Naive thymus-derived CD4-positive, alpha-beta T cell (primary cell): ENCODE results near the gene NDUFA8. TPM values are rescaled to one million over a fixed set of nuclear protein-coding genes. Genes with fewer than 3 reads are reported as not detected.

Source experiments
- ATAC-seq: fragments of 150-1000 bp; cut with Tn5 transposase; 2 replicates; pipeline ENCODE4 v1.10.0; 2021; ENCODE audit warnings: mild to moderate bottlenecking, moderate library complexity
- CTCF ChIA-PET: fragments of 350-600 bp; sonication (Branson Sonifier 250); formaldehyde crosslinking; loops from one replicate; lab custom pipeline; 2021; ENCODE audit warnings: antibody characterized with exemption; lab: Charles Lee
- POLR2A ChIA-PET: fragments of 350-600 bp; sonication (Branson Sonifier 250); formaldehyde crosslinking; loops from one replicate; lab custom pipeline; 2021; ENCODE audit warnings: antibody characterized with exemption, inconsistent platforms; lab: Charles Lee
- DNase-seq, 9 donors: peaks; one replicate each; pipeline versions ENCODE4 v3.0.0 to v3.0.0-alpha.2; 2020 to 2022; ENCODE audit warnings: mixed read lengths in 1 of 9
- H3K27ac ChIP-seq: one replicate; pipeline ENCODE4 v1.7.0; 2013; ENCODE audit warnings: mild to moderate bottlenecking, low read depth, low read length, moderate library complexity
- H3K27me3 ChIP-seq, 2 donors: one replicate each; pipeline ENCODE4 v1.7.0; 2013; ENCODE audit warnings: low read length in 2 of 2, mild to moderate bottlenecking in 2 of 2, moderate library complexity in 2 of 2; ENCODE audit not compliant: control insufficient read depth in 2 of 2, insufficient read depth in 2 of 2
- H3K36me3 ChIP-seq, 3 experiments: 1 replicate in 2 of 3; 2 replicates in 1 of 3; pipeline ENCODE4 v1.7.0; 2013; ENCODE audit warnings: low read length in 3 of 3, mild to moderate bottlenecking in 3 of 3, moderate library complexity in 1 of 3; ENCODE audit not compliant: insufficient read depth in 3 of 3, control insufficient read depth in 2 of 3
- H3K4me1 ChIP-seq, 2 donors: one replicate each; pipeline ENCODE4 v1.7.0; 2013; ENCODE audit warnings: low read length in 2 of 2, mild to moderate bottlenecking in 2 of 2, moderate library complexity in 1 of 2; ENCODE audit not compliant: control insufficient read depth in 2 of 2, insufficient read depth in 2 of 2
- H3K4me3 ChIP-seq: 2 replicates; pipeline ENCODE4 v1.7.0; 2013; ENCODE audit warnings: mild to moderate bottlenecking, low read length
- H3K9me3 ChIP-seq, 3 experiments: 1 replicate in 2 of 3; 2 replicates in 1 of 3; pipeline ENCODE4 v1.7.0; 2013; ENCODE audit warnings: low read length in 3 of 3; ENCODE audit not compliant: control insufficient read depth in 2 of 3
- H3K27ac Mint-ChIP-seq, 9 donors: one replicate each; pipeline ENCODE4 v1.8.0; 2020 to 2022; ENCODE audit warnings: mixed read lengths in 9 of 9, mild to moderate bottlenecking in 8 of 9, moderate library complexity in 5 of 9, inconsistent platforms in 2 of 9
- H3K27me3 Mint-ChIP-seq, 5 donors: one replicate each; pipeline ENCODE4 v1.8.0; 2021 to 2022; ENCODE audit warnings: mixed read lengths in 5 of 5, mild to moderate bottlenecking in 1 of 5
- H3K36me3 Mint-ChIP-seq, 5 donors: one replicate each; pipeline ENCODE4 v1.8.0; 2020 to 2022; ENCODE audit warnings: mixed read lengths in 5 of 5, mild to moderate bottlenecking in 3 of 5, inconsistent platforms in 1 of 5
- H3K4me1 Mint-ChIP-seq, 7 donors: one replicate each; pipeline ENCODE4 v1.8.0; 2020 to 2022; ENCODE audit warnings: mixed read lengths in 7 of 7, mild to moderate bottlenecking in 3 of 7, inconsistent platforms in 1 of 7
- H3K4me3 Mint-ChIP-seq, 10 donors: one replicate each; pipeline ENCODE4 v1.8.0; 2020 to 2022; ENCODE audit warnings: mild to moderate bottlenecking in 10 of 10, mixed read lengths in 10 of 10, moderate library complexity in 6 of 10, inconsistent platforms in 2 of 10
- H3K9me3 Mint-ChIP-seq, 11 donors: one replicate each; pipeline ENCODE4 v1.8.0; 2020 to 2022; ENCODE audit warnings: mixed read lengths in 11 of 11, mild to moderate bottlenecking in 4 of 11, inconsistent platforms in 1 of 11, moderate library complexity in 1 of 11
- intact Hi-C, 2 donors: fragments of 100-400 bp; cut with micrococcal nuclease; formaldehyde crosslinking; loops; one replicate each; pipeline ENCODE4 v1.15.1; 2023
- polyA plus RNA-seq, 2 donors: library from polyadenylated mRNA; unstranded; fragments of 300-500 nt; fragmentation: Illumina TruSeq; gene quantifications; one replicate each; pipeline ENCODE4 v1.2.3, GENCODE V29; 2021
- total RNA-seq, 6 experiments: library from RNA in 5 of 6; stranded (reverse) in 5 of 6; gene quantifications; 1 replicate in 5 of 6; 2 replicates in 1 of 6; pipeline ENCODE4 v1.2.3 and lab custom pipeline; 2021 to 2026

The NDUFA8 gene
- total and polyA plus RNA-seq, 7 experiments from 2014 or later, result 6.7 to 93.6 (median 18.2) TPM

DNA sequence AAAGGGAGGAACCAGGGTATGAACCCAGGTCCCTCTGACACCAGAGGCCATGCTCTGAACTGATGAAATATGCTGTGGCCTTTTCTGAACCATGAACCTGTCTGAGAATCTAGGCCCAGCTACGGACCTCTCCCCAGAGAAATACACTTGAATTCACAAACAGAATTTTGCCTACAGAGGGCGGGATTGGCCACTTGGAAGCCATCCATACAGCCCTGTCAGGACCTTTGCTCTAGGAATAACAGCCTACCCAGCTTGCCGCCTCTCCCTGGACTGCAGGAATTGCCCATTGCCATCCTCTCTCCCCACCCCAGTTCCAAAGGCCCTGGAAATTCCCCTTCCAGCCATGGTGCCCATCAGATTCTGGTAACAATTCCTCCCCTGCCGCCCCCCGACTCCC lies 26.7 kb upstream of the NDUFA8 start:
- Histone ChIP-seq H3K4me1 (no peaks in the 10 kb centered on the region), H3K27me3 (no peaks in the 10 kb centered on the region), H3K36me3 (no peaks in the 10 kb centered on the region), H3K4me3 (no peak overlapping the region), H3K27ac (no peak overlapping the region), H3K9me3 (no peaks in the 10 kb centered on the region)
- H3K4me1 Mint-ChIP-seq, result no peaks in the 10 kb centered on the region
- ATAC-seq, result no peak
- intact Hi-C loops, result no loop called here
- no peaks in the 10 kb centered on the region for H3K36me3 Mint-ChIP-seq
- no peak for DNase-seq
- H3K4me3 Mint-ChIP-seq, result no peak overlapping the region
- ChIA-PET CTCF (no interaction called here), POLR2A (no interaction called here)
- H3K9me3 Mint-ChIP-seq, result no peaks in the 10 kb centered on the region
- H3K27ac Mint-ChIP-seq, result no peak overlapping the region
- H3K27me3 Mint-ChIP-seq, result peaks cover 0 to 12% (median 9%) of the 10 kb centered on the region in 5 donors

DNA sequence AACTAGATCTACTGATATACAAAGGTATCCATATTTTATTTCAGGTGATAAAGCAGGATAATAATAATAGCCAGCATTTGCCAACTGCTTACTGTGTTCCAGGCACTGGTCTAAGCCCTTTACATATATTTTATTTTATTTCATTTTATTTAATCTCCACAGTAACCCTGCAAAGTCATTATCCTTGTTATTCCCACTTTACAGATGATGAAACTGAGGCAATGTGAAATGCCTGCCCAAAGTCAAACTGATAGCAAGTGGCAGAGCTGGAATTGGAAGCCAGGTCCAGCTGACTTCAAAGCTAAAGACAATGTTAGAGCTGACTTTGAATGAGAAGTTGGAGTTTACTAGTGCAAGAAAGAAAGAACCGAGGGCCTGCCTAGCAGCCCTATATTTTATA lies 25.0 kb upstream of the NDUFA8 start:
- H3K4me1 Mint-ChIP-seq, result no peaks in the 10 kb centered on the region
- H3K9me3 Mint-ChIP-seq, result no peaks in the 10 kb centered on the region
- intact Hi-C loops, result no loop called here
- H3K4me3 Mint-ChIP-seq, result no peak overlapping the region
- no peaks in the 10 kb centered on the region for H3K27me3 ChIP-seq
- H3K27me3 Mint-ChIP-seq, result peaks cover 5 to 12% (median 10%) of the 10 kb centered on the region in 5 donors
- no peaks in the 10 kb centered on the region for H3K36me3 Mint-ChIP-seq
- POLR2A ChIA-PET, result no interaction called here
- DNase-seq, result no peak
- H3K27ac ChIP-seq, result no peak overlapping the region
- no peak overlapping the region for H3K4me3 ChIP-seq
- ATAC-seq, result no peak
- H3K36me3 ChIP-seq, result no peaks in the 10 kb centered on the region
- no peaks in the 10 kb centered on the region for H3K9me3 ChIP-seq
- CTCF ChIA-PET, result no interaction called here
- no peaks in the 10 kb centered on the region for H3K4me1 ChIP-seq
- no peak overlapping the region for H3K27ac Mint-ChIP-seq

DNA sequence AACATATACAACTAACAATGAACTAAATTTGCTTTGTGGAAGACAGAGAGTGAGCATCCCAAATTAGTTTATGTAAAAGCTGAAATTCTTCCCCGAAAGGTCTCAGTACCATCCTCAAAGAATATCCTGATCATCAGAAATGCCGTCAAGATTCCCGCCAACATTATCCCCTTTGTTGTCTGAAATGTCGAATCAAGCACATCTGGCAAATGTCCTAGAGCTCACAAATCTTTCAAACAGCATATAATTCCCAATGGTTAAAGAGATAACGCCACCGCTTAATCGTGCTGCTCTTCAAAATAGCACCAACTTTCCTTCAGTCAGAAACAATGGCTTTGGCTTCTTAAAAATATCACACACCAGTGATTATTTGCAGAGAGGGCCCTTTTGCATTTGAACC lies 23.9 kb upstream of the NDUFA8 start:
- no peak overlapping the region for H3K27ac Mint-ChIP-seq
- H3K36me3 ChIP-seq, result no peaks in the 10 kb centered on the region
- H3K4me3 Mint-ChIP-seq, result no peak overlapping the region
- ChIA-PET CTCF (interaction anchor here (0.5 kb wide), 1 partner anchor 64 kb away, joined by 3 read pairs; no protein-coding TSS in a partner anchor), POLR2A (no interaction called here)
- no peaks in the 10 kb centered on the region for H3K9me3 Mint-ChIP-seq
- no peaks in the 10 kb centered on the region for H3K27me3 ChIP-seq
- ATAC-seq, result no peak
- H3K27ac ChIP-seq, result no peak overlapping the region
- no peak for DNase-seq
- no peaks in the 10 kb centered on the region for H3K36me3 Mint-ChIP-seq
- no peaks in the 10 kb centered on the region for H3K4me1 ChIP-seq
- intact Hi-C loops, result no loop called here
- H3K4me3 ChIP-seq, result no peak overlapping the region
- no peaks in the 10 kb centered on the region for H3K9me3 ChIP-seq
- peaks cover 5 to 12% (median 10%) of the 10 kb centered on the region in 5 donors for H3K27me3 Mint-ChIP-seq
- H3K4me1 Mint-ChIP-seq, result no peaks in the 10 kb centered on the region

DNA sequence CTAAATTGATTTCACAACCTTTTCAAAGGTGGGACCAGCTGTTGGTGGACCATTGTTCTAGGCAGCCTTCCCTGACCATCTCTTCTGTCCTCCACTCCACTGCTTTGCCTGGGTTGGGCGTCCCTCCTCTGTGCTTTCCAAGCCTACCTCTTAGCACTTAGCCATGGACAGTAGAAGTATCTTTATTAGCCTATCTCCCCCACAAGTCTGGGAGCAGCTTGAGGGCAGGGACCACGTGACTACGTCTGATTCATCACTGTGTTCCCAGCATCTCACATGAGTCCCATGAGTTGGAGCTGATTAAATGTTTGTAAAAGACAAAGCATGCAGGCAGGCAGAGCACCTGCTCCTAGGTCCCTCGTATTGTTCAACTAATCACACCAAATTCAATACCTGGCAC lies 21.1 kb upstream of the NDUFA8 start:
- Histone ChIP-seq H3K4me1 (no peaks in the 10 kb centered on the region), H3K9me3 (no peaks in the 10 kb centered on the region), H3K27ac (no peak overlapping the region), H3K4me3 (no peak overlapping the region), H3K36me3 (no peaks in the 10 kb centered on the region), H3K27me3 (no peaks in the 10 kb centered on the region)
- ATAC-seq, result no peak
- DNase-seq, result no peak
- Mint-ChIP-seq H3K4me3 (no peak overlapping the region), H3K4me1 (no peaks in the 10 kb centered on the region), H3K27me3 (peaks cover 9 to 15% (median 10%) of the 10 kb centered on the region in 5 donors), H3K36me3 (no peaks in the 10 kb centered on the region), H3K27ac (no peak overlapping the region), H3K9me3 (peaks cover 0 to 1% (median 0%) of the 10 kb centered on the region in 11 donors)
- intact Hi-C loops, result no loop called here
- ChIA-PET POLR2A (no interaction called here), CTCF (no interaction called here)

DNA sequence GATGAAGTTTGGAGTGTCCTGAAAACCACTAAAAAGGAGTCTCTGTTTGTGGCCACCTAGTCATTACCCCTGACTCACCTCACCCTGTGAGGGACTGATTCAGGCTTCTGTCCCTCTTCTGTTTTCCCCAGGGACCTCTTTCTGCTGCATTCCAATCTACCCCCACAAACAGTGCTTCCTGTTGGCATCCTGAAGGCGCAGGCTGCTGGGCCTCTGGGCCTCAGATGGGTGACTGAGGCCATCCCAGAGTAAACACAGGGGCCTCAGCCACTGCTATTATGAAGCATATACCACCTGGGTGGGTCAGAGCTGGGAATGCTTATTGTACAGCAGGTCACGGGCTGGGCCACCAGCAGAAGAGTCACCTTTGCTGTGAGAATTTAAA lies 20.1 kb upstream of the NDUFA8 start:
- Histone ChIP-seq H3K36me3 (no peaks in the 10 kb centered on the region), H3K4me1 (no peaks in the 10 kb centered on the region), H3K27ac (no peak overlapping the region), H3K9me3 (no peaks in the 10 kb centered on the region), H3K27me3 (no peaks in the 10 kb centered on the region), H3K4me3 (no peak overlapping the region)
- ChIA-PET POLR2A (no interaction called here), CTCF (no interaction called here)
- H3K27ac Mint-ChIP-seq, result no peak overlapping the region
- no peak for ATAC-seq
- H3K27me3 Mint-ChIP-seq, result peaks cover 9 to 22% (median 15%) of the 10 kb centered on the region in 5 donors
- intact Hi-C loops, result no loop called here
- H3K4me3 Mint-ChIP-seq, result no peak overlapping the region
- H3K9me3 Mint-ChIP-seq, result peaks cover 0 to 1% (median 0%) of the 10 kb centered on the region in 11 donors
- no peaks in the 10 kb centered on the region for H3K36me3 Mint-ChIP-seq
- H3K4me1 Mint-ChIP-seq, result no peaks in the 10 kb centered on the region
- no peak for DNase-seq

DNA sequence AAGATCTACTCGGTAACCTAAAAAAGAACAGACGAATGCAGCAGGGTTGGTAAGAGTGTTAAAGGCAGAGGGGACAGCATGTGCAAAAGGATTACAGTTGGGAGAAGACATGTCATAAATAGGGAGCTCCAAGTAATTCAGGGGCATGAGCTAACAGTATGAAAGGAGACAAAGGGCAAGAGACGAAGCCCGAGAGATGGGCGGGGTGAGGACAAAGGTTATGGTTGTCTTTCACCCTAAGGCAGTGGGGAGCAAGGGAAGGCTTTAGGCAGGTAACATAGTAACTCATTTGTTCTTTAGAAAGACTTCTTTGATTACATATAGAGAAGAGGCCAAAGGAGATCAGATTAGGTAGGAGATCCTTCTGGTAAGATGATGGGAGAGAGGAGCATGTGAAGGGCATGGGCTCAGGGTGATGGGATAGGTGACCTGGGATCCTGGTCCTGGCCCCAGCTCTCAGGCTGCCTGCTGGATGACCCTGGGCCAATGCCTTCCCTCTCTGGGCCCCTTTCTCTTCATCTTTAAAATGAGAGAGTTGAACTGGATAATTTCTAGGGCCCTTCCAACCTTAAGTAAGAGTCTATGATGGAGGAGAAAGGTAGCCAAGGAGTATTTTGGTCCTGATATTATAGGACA lies 19.6 kb upstream of the NDUFA8 start:
- Mint-ChIP-seq H3K4me3 (no peak overlapping the region), H3K27ac (no peak overlapping the region), H3K36me3 (no peaks in the 10 kb centered on the region), H3K27me3 (peaks cover 9 to 24% (median 20%) of the 10 kb centered on the region in 5 donors), H3K9me3 (peaks cover 0 to 1% (median 0%) of the 10 kb centered on the region in 11 donors), H3K4me1 (no peaks in the 10 kb centered on the region)
- ATAC-seq (no peak), DNase-seq (no peak)
- CTCF ChIA-PET, result no interaction called here
- POLR2A ChIA-PET, result no interaction called here
- no peaks in the 10 kb centered on the region for H3K4me1 ChIP-seq
- no peak overlapping the region for H3K27ac ChIP-seq
- no peak overlapping the region for H3K4me3 ChIP-seq
- no peaks in the 10 kb centered on the region for H3K36me3 ChIP-seq
- intact Hi-C loops, result no loop called here
- H3K27me3 ChIP-seq, result no peaks in the 10 kb centered on the region
- no peaks in the 10 kb centered on the region for H3K9me3 ChIP-seq

DNA sequence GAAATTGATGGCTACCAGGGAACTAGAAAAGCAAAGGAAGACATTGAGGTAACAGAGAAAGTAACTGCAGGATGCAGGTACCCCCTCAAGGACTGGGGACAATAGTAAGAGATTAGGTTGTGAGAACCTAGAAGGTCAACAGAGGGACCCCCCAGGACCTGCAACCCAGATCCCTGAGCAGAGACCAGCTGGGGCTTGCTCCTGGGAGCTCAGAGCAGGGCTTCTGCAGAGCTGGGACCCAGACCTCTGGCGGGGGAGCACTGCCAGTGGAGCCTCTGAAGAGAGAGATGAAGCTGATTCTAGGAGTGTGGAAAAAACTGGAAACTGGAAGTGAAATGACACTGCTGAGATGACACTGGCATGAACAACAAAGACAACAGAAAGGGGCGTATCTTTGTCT lies 17.3 kb upstream of the NDUFA8 start:
- no peak overlapping the region for H3K27ac ChIP-seq
- Mint-ChIP-seq H3K36me3 (peaks cover 0 to 3% (median 0%) of the 10 kb centered on the region in 5 donors), H3K9me3 (peaks cover 0 to 1% (median 0%) of the 10 kb centered on the region in 11 donors), H3K27me3 (peaks cover 12 to 40% (median 27%) of the 10 kb centered on the region in 5 donors), H3K4me3 (no peak overlapping the region), H3K4me1 (no peaks in the 10 kb centered on the region), H3K27ac (no peak overlapping the region)
- no peaks in the 10 kb centered on the region for H3K9me3 ChIP-seq
- DNase-seq, result no peak
- no peak for ATAC-seq
- intact Hi-C loops, result no loop called here
- POLR2A ChIA-PET, result no interaction called here
- H3K27me3 ChIP-seq, result no peaks in the 10 kb centered on the region
- no peaks in the 10 kb centered on the region for H3K36me3 ChIP-seq
- H3K4me1 ChIP-seq, result no peaks in the 10 kb centered on the region
- CTCF ChIA-PET, result no interaction called here
- no peak overlapping the region for H3K4me3 ChIP-seq
